GM21619 (cell line): ENCODE data around the gene SRA1.

ENCODE experiments used
- ATAC-seq: cut with Tn5 transposase; IDR thresholded peaks from one replicate; pipeline ENCODE4 v1.9.1; 2021; ENCODE audit not compliant: unreplicated experiment

SRA1 gene

GRCh38 chr5:140550147-140551079 lies 6.9 kb downstream of the SRA1 start:
- no peak for ATAC-seq

GRCh38 chr5:140549237-140550144 lies 7.8 kb downstream of the SRA1 start:
- no peak for ATAC-seq

- ATAC-seq = no peak
Observed at GRCh38 chr5:140548791-140549190, 8.5 kb downstream of the SRA1 start.

GRCh38 chr5:140548300-140548688 lies 9.0 kb downstream of the SRA1 start:
- ATAC-seq = no peak

GRCh38 chr5:140547508-140548299 lies 9.6 kb downstream of the SRA1 start, which contains the start of gene EIF4EBP3:
TSS of gene EIF4EBP3 (plus strand) at chr5:140547662. CDS start at chr5:140547738, 76 bp downstream.
- peak; percentile 99 for ATAC-seq

GRCh38 chr5:140546851-140547507 lies 10.3 kb downstream of the SRA1 start:
- ATAC-seq = no peak

- ATAC-seq = no peak
Observed at GRCh38 chr5:140545606-140546005, 11.7 kb downstream of the SRA1 start.

- ATAC-seq = no peak
Observed at GRCh38 chr5:140544986-140545385, 12.3 kb downstream of the SRA1 start.

GRCh38 chr5:140542972-140543371 lies 14.3 kb downstream of the SRA1 start:
- ATAC-seq = no peak

- ATAC-seq = no peak
Observed at GRCh38 chr5:140540227-140540626, 17.0 kb downstream of the SRA1 start.

- ATAC-seq = no peak
Observed at GRCh38 chr5:140524003-140524402, 33.3 kb downstream of the SRA1 start.

- no peak for ATAC-seq
Observed at GRCh38 chr5:140513124-140513523, 44.1 kb downstream of the SRA1 start.

- ATAC-seq = no peak
Observed at GRCh38 chr5:140509898-140510297, 47.4 kb downstream of the SRA1 start.

GRCh38 chr5:140502834-140503233 lies 54.4 kb downstream of the SRA1 start:
- ATAC-seq = no peak
